ENCODE data around the gene ADAMTS17.

- no peak for TF ChIP-seq CTCF (IDR thresholded peaks at IDR 0.05 in 4 of 5, conservative IDR thresholded peaks at IDR 0.05 in 1 of 5)
- TF ChIP-seq POLR2A (IDR thresholded peaks at IDR 0.05), result no peak
These were observed 131.4 kb downstream of the ADAMTS17 start for GRCh38 chr15:100210338-100210737.
